Measurements from ENCODE around the gene SLC12A6. TPM values are rescaled to one million over a fixed set of nuclear protein-coding genes. Genes with fewer than 3 reads are reported as not detected.

SLC12A6 gene
- total RNA-seq, 2 experiments from 2014 or later, result 58.5 to 58.7 TPM

- peak; percentile 99 for ATAC-seq (ENCODE audit: poor library complexity)
- Histone ChIP-seq H3K36me3 (ENCODE audit: insufficient read depth, low read length) (peaks cover 71% of the 10 kb centered on the region), H3K9me3 (ENCODE audit: control insufficient read depth in 1 of 2, insufficient read depth in 1 of 2, low read length in 2 of 2) (no peaks in the 10 kb centered on the region), H3K27me3 (ENCODE audit: control insufficient read depth in 1 of 2, insufficient read depth in 2 of 2, low read length in 2 of 2) (no peaks in the 10 kb centered on the region), H3K27ac (ENCODE audit: low read depth in 1 of 2, low read length in 2 of 2) (no peak overlapping the region), H3K4me1 (ENCODE audit: insufficient read depth, low read length) (no peaks in the 10 kb centered on the region), H3K4me3 (ENCODE audit: low read length) (no peak overlapping the region)
- Mint-ChIP-seq H3K27me3 (no peaks in the 10 kb centered on the region), H3K4me3 (no peak overlapping the region), H3K36me3 (ENCODE audit: low read depth) (peaks cover 86% of the 10 kb centered on the region), H3K4me1 (ENCODE audit: low read depth) (peaks cover 4% of the 10 kb centered on the region), H3K9me3 (no peaks in the 10 kb centered on the region), H3K27ac (peak overlapping the region; percentile 22)
- intact Hi-C loops (cut with DNase I, micrococcal nuclease), result loop anchor here (1.0 to 5.0 kb wide), 2 partner anchors 126 to 346 kb away; partner anchors contain the start of gene LPCAT4 (in 2 of the 2)
- TF ChIP-seq, protein P1, sequence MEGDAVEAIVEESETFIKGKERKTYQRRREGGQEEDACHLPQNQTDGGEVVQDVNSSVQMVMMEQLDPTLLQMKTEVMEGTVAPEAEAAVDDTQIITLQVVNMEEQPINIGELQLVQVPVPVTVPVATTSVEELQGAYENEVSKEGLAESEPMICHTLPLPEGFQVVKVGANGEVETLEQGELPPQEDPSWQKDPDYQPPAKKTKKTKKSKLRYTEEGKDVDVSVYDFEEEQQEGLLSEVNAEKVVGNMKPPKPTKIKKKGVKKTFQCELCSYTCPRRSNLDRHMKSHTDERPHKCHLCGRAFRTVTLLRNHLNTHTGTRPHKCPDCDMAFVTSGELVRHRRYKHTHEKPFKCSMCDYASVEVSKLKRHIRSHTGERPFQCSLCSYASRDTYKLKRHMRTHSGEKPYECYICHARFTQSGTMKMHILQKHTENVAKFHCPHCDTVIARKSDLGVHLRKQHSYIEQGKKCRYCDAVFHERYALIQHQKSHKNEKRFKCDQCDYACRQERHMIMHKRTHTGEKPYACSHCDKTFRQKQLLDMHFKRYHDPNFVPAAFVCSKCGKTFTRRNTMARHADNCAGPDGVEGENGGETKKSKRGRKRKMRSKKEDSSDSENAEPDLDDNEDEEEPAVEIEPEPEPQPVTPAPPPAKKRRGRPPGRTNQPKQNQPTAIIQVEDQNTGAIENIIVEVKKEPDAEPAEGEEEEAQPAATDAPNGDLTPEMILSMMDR (IDR thresholded peaks at IDR 0.05), result peak; percentile 93
- POLR2A ChIA-PET, result interaction anchor here (0.6 to 3.7 kb wide), 4 partner anchors 67 to 126 kb away, joined by 3 to 39 read pairs (median 8); partner anchors contain the start of genes LPCAT4, NOP10, NUTM1 and SLC12A6
- peak in 9 of 14 experiments; percentile 7 to 77 (median 25) for DNase-seq
- CTCF ChIA-PET, result interaction anchor here (0.6 to 3.9 kb wide), 15 partner anchors 12 to 612 kb away, joined by 3 to 51 read pairs (median 4); partner anchors contain the start of genes EMC4, GOLGA8B, KATNBL1 and LPCAT4
Observed at GRCh38 chr15:34241376-34242330, 95.9 kb downstream of the SLC12A6 start.

GRCh38 chr15:34240537-34240936 lies 97.0 kb downstream of the SLC12A6 start:
- Histone ChIP-seq H3K27ac (ENCODE audit: low read depth in 1 of 2, low read length in 2 of 2) (no peak overlapping the region), H3K36me3 (ENCODE audit: insufficient read depth, low read length) (peaks cover 79% of the 10 kb centered on the region), H3K4me3 (ENCODE audit: low read length) (no peak overlapping the region), H3K9me3 (ENCODE audit: control insufficient read depth in 1 of 2, insufficient read depth in 1 of 2, low read length in 2 of 2) (no peaks in the 10 kb centered on the region), H3K27me3 (ENCODE audit: control insufficient read depth in 1 of 2, insufficient read depth in 2 of 2, low read length in 2 of 2) (no peaks in the 10 kb centered on the region), H3K4me1 (ENCODE audit: insufficient read depth, low read length) (no peaks in the 10 kb centered on the region)
- CTCF ChIA-PET, result interaction anchor here (1.3 to 3.9 kb wide), 6 partner anchors 55 to 347 kb away, joined by 3 to 51 read pairs (median 7); partner anchors contain the start of genes GOLGA8B, LPCAT4, NOP10 and NUTM1
- DNase-seq (no peak), ATAC-seq (ENCODE audit: poor library complexity) (no peak)
- Mint-ChIP-seq H3K27me3 (no peaks in the 10 kb centered on the region), H3K4me1 (ENCODE audit: low read depth) (peaks cover 4% of the 10 kb centered on the region), H3K9me3 (no peaks in the 10 kb centered on the region), H3K27ac (no peak overlapping the region), H3K4me3 (no peak overlapping the region), H3K36me3 (ENCODE audit: low read depth) (peaks cover 94% of the 10 kb centered on the region)
- POLR2A ChIA-PET, result interaction anchor here (1.3 to 3.7 kb wide), 3 partner anchors 97 to 127 kb away, joined by 5 to 39 read pairs (median 11); partner anchors contain the start of genes LPCAT4, NOP10, NUTM1 and SLC12A6
- TF ChIP-seq, protein P1 (IDR thresholded peaks at IDR 0.05), result no peak
- intact Hi-C loops (cut with DNase I, micrococcal nuclease), result loop anchor here in 1 of 2 experiments (5.0 kb wide), 1 partner anchor 347 kb away; no protein-coding TSS in a partner anchor

GRCh38 chr15:34239151-34239808 lies 98.3 kb downstream of the SLC12A6 start:
- no peak overlapping the region for H3K4me3 Mint-ChIP-seq
- POLR2A ChIA-PET, result interaction anchor here (0.7 kb wide), 1 partner anchor 98 kb away, joined by 3 read pairs; the partner anchor contains the start of gene SLC12A6
- Histone ChIP-seq H3K27me3 (ENCODE audit: control insufficient read depth in 1 of 2, insufficient read depth in 2 of 2, low read length in 2 of 2) (no peaks in the 10 kb centered on the region), H3K36me3 (ENCODE audit: insufficient read depth, low read length) (peaks cover 75% of the 10 kb centered on the region), H3K27ac (ENCODE audit: low read depth in 1 of 2, low read length in 2 of 2) (no peak overlapping the region), H3K4me3 (ENCODE audit: low read length) (no peak overlapping the region), H3K4me1 (ENCODE audit: insufficient read depth, low read length) (no peaks in the 10 kb centered on the region), H3K9me3 (ENCODE audit: control insufficient read depth in 1 of 2, insufficient read depth in 1 of 2, low read length in 2 of 2) (no peaks in the 10 kb centered on the region)
- H3K36me3 Mint-ChIP-seq (ENCODE audit: low read depth), result peaks cover 91% of the 10 kb centered on the region
- TF ChIP-seq, protein P1 (IDR thresholded peaks at IDR 0.05), result no peak
- CTCF ChIA-PET, result no interaction called here
- ATAC-seq (ENCODE audit: poor library complexity) (no peak), DNase-seq (peak in 1 of 14 experiments; percentile 5)
- H3K27me3 Mint-ChIP-seq, result no peaks in the 10 kb centered on the region
- intact Hi-C loops (cut with DNase I, micrococcal nuclease), result loop anchor here in 1 of 2 experiments (5.0 kb wide), 1 partner anchor 348 kb away; no protein-coding TSS in a partner anchor
- H3K27ac Mint-ChIP-seq, result no peak overlapping the region
- no peaks in the 10 kb centered on the region for H3K9me3 Mint-ChIP-seq
- peaks cover 4% of the 10 kb centered on the region for H3K4me1 Mint-ChIP-seq (ENCODE audit: low read depth)
